Head of caudate nucleus (tissue), 42 donors: ENCODE data around the gene ZNF536.

Experiments used
- DNase-seq, 42 donors: peaks; one replicate each; pipeline versions ENCODE4 v3.0.0 to v3.0.0-alpha.2; 2020 to 2021; ENCODE audit warnings: mixed read lengths in 7 of 42
- intact Hi-C: fragments of 100-400 bp; cut with DNase I; formaldehyde crosslinking; loops from one replicate; pipeline ENCODE4 v1.15.0; 2022

ZNF536 gene

GRCh38 chr19:30375553-30376031, 3.4 kb downstream of the ZNF536 start:
- intact Hi-C loops: no loop called here
- peak in 3 of 42 donors; percentile 9 to 37 (median 28) for DNase-seq

- DNase-seq: peak in 6 of 42 donors; percentile 6 to 34 (median 18)
- intact Hi-C loops: no loop called here
Measured at GRCh38 chr19:30376272-30376671, 4.1 kb downstream of the ZNF536 start.

GRCh38 chr19:30376826-30377425, 4.7 kb downstream of the ZNF536 start:
- peak in 9 of 42 donors; percentile 8 to 34 (median 16) for DNase-seq
- intact Hi-C loops: no loop called here

- peak in 6 of 42 donors; percentile 1 to 36 (median 17) for DNase-seq
- intact Hi-C loops: no loop called here
Measured at GRCh38 chr19:30378701-30379100, 6.5 kb downstream of the ZNF536 start.

GRCh38 chr19:30379841-30380610, 7.8 kb downstream of the ZNF536 start:
- intact Hi-C loops: no loop called here

GRCh38 chr19:30381366-30381765, 9.2 kb downstream of the ZNF536 start:
- intact Hi-C loops: no loop called here
- DNase-seq: peak in 7 of 42 donors; percentile 11 to 42 (median 22)

More at GRCh38 chr19:30379841-30380610, 7.8 kb downstream of the ZNF536 start:
- DNase-seq: peak in 10 of 42 donors; percentile 7 to 67 (median 40)

GRCh38 chr19:30385174-30385573, 13.0 kb downstream of the ZNF536 start:
- peak in 4 of 42 donors; percentile 9 to 39 (median 28) for DNase-seq
- intact Hi-C loops: no loop called here

- intact Hi-C loops: no loop called here
- peak in 4 of 42 donors; percentile 30 to 41 (median 36) for DNase-seq
Measured at GRCh38 chr19:30385666-30386065, 13.5 kb downstream of the ZNF536 start.

- intact Hi-C loops: no loop called here
- DNase-seq: peak in 6 of 42 donors; percentile 5 to 41 (median 32)
Measured at GRCh38 chr19:30386551-30387143, 14.5 kb downstream of the ZNF536 start.

- DNase-seq: peak in 6 of 42 donors; percentile 7 to 43 (median 35)
- intact Hi-C loops: no loop called here
Measured at GRCh38 chr19:30387311-30388115, 15.3 kb downstream of the ZNF536 start.

GRCh38 chr19:30388327-30388726, 16.1 kb downstream of the ZNF536 start:
- DNase-seq: peak in 4 of 42 donors; percentile 22 to 38 (median 31)
- intact Hi-C loops: no loop called here

GRCh38 chr19:30388819-30389218, 16.6 kb downstream of the ZNF536 start:
- intact Hi-C loops: no loop called here

GRCh38 chr19:30390356-30390988, 18.3 kb downstream of the ZNF536 start:
- DNase-seq: peak in 4 of 42 donors; percentile 33 to 72 (median 53)
- intact Hi-C loops: no loop called here

More at GRCh38 chr19:30388819-30389218, 16.6 kb downstream of the ZNF536 start:
- peak in 2 of 42 donors; percentile 18 to 40 for DNase-seq

- DNase-seq: no peak
- intact Hi-C loops: no loop called here
Measured at GRCh38 chr19:30391052-30391451, 18.9 kb downstream of the ZNF536 start.

- intact Hi-C loops: no loop called here
- DNase-seq: peak in 1 of 42 donors; percentile 34
Measured at GRCh38 chr19:30391554-30392551, 19.7 kb downstream of the ZNF536 start.

GRCh38 chr19:30393046-30393445, 20.9 kb downstream of the ZNF536 start:
- no peak for DNase-seq
- intact Hi-C loops: no loop called here
